Activated T-cell treated with anti-CD3 and anti-CD28 coated beads for 24 hours (primary cell): ENCODE results near the gene IFITM10.
"Not testable (repeated sequence)": the region's sequence is repeated elsewhere in the genome, so short reads cannot be mapped to it uniquely, and the experiment has no call there.

Experiments used
- DNase-seq: peaks from one replicate; pipeline ENCODE4 v3.0.0-alpha.2; 2020; ENCODE audit warnings: low read depth

Gene IFITM10

DNA sequence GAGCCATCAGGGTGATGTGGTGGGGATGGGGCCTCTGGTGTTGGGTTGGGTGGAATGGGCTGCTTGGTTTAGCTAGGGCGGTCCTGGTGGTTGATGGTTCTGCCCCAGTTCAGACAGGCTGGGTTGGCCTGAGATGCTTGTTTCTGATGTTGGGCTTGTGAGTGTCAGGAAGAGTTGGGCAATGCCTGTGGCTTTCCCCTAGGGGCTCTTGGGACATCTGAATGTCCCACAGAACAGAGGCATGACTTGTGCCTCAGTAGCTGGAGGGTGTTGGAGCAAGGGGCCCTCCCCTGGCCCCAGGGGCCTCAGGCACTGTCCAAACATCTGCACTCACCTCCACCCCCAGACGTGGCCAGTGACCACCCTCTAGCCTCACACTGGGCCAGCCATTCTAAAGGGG lies 27.3 kb upstream of the IFITM10 start:
- no peak for DNase-seq

DNA sequence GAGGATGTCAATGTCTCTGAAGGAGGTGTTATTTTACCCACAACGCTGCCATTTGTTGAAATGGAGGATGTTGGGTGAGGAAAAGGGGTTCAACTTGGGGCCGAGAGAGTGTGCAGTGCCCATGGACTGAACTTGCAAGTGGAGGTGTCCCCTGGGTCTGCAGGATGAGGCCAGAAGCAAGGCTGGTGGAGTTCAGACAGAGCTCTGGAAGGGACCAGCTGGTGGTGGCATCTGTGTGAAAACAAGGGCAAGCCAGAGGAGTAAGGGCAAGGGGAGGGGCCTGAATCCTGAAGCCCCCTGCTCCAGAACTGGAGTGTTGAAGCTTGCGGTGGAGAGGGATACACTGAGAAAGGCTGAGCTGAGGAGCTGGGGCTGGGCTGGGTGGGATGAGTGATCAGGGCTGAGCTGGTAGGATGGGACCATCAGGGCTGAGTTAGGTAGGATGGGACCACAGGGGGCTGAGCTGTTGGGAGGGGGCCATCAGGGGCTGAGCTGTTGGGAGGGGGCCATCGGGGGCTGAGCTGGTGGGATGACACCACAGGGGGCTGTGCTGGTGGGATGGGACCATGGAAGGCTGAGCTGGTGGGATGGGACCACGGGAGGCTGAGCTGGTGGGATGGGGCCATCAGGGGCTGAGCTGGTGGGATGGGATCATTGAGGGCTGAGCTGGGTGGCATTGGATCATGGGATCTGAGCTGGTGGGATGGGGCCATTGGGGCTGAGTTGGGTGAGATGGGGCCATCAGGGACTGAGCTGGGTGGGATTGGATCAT lies 26.7 kb upstream of the IFITM10 start:
- DNase-seq, result no peak

GRCh38 chr11:1776331-1776851 lies 26.0 kb upstream of the IFITM10 start:
- DNase-seq, result no peak

- no peak for DNase-seq
Observed at GRCh38 chr11:1774886-1775285, 24.5 kb upstream of the IFITM10 start.

GRCh38 chr11:1773994-1774550 lies 23.7 kb upstream of the IFITM10 start:
- DNase-seq, result no peak

DNA sequence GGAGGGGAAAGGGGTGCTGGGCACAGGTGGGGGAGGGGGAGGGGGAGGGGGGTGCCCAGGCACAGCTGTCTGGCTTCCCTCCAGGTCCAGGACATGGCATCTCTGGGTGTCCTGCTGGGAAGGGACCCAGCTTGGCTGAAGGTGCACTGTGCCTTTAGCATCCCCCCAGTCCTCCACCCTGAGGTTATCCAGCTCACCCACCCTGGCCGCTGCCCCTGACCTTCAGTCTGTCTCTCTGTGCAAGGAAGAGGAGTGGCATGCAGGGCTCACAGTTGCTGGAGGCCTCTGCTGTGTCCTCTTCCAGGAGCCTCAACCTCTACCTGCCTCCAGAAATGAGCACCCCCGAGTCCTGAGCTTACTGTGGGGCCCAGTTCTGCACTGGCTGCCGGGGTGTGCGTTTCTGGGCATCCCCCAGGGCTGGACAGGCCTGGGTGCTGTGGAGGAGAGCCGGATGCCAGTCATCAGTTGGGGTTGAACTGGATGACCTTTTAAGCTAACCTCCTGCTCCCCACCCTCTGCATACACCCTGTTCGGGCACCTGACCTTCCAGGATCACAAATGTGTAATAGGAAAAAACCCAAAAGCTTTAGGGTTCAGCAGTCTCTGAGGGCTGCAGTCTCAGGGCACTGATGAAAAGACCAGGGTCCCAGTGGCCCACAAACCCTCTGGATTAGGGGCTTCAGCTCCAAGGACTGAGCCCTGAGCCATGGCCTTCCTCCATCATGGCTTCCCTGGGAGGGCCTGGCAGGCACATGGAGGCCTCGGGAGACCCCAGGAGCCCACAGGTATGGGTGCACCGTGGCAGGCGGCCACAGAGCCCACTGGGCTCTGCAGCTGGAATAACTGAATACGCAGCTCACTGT lies 23.0 kb upstream of the IFITM10 start:
- no peak for DNase-seq

DNA sequence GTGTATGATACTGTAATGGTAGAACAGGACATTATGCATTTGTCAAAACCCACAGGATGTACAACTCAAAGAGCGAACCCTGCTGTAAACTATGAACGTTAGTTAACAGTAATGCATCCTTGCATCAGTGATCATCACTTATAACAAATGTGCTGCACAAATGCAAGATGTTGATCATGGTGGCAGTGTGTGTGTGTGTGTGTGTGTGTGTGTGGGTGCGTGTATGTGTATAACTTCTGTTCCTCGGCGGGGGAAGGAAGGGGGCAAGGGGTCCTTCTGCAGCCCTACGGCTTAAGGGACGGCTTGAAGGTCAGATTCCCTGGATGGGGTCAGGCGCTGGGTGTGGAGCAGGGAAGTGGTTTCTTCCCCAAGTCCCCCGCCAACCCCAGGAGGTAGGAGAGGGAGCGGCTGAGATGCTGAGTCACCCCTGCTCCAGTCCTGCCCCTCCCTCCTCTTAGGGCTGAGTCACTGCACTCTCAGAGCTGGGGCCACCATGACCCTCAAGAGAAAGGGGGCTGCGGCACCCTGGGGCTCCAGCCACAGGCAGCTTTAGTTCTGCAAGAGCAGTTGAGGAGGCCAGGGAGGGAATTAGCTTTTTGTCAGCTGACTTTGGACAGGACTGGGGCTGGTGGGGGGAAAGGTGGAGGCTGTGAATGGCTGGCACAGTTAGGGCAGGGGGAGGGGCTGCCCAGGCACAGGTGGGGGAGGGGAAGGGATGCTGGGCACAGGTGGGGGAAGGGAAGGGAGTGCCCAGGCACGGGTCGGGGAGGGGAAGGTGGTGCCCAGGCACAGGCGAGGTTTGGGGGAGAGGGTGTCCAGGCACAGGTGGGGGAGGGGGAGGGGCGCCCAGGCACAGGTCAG lies 22.1 kb upstream of the IFITM10 start:
- DNase-seq, result peak; percentile 52

GRCh38 chr11:1771700-1772099 lies 21.3 kb upstream of the IFITM10 start:
- DNase-seq, result no peak

DNA sequence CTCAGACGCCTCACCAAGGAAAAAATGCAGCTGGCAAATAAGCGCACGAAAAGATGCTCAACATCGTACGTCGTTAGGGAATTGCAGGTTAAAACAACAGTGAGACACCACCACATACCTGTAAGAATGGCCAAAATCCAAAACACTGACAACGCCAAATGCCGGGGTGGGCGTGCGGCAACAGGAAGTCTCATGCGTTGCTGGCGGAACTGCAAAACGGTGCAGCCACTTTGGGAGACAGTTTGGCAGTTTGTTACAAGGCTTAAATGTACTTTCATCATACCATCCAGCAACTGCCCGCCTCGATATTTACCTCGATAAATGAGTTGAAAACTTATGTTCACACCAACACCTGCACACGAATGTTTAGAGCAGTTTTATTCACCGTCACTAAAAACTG lies 20.9 kb upstream of the IFITM10 start:
- DNase-seq, result no peak

DNA sequence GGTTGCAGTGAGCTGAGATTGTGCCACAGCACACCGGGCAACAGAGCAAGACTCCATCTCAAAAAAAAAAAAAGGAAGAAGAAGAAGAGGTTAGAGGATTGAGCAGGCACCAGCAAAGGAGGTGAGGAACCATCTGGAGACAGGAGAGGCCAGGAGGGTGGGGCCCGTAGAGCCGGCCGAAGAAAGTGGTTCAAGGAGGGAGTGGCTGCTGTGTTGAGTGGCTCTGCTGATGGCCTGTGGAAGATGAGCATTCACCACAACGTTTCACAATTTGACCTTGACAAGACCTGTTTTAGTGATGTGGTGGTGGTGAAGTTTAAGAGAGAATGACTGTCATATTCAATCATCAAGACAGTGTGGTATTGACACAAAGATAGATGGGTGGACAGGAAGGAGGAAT lies 20.1 kb upstream of the IFITM10 start:
- no peak for DNase-seq

- DNase-seq, result no peak
Observed at GRCh38 chr11:1770061-1770460, 19.7 kb upstream of the IFITM10 start.

GRCh38 chr11:1769304-1769936 lies 19.0 kb upstream of the IFITM10 start:
- not testable (repeated sequence) for DNase-seq

GRCh38 chr11:1768141-1768469 lies 17.7 kb upstream of the IFITM10 start:
- no peak for DNase-seq

- no peak for DNase-seq
Observed at GRCh38 chr11:1767399-1768140, 17.2 kb upstream of the IFITM10 start.

DNA sequence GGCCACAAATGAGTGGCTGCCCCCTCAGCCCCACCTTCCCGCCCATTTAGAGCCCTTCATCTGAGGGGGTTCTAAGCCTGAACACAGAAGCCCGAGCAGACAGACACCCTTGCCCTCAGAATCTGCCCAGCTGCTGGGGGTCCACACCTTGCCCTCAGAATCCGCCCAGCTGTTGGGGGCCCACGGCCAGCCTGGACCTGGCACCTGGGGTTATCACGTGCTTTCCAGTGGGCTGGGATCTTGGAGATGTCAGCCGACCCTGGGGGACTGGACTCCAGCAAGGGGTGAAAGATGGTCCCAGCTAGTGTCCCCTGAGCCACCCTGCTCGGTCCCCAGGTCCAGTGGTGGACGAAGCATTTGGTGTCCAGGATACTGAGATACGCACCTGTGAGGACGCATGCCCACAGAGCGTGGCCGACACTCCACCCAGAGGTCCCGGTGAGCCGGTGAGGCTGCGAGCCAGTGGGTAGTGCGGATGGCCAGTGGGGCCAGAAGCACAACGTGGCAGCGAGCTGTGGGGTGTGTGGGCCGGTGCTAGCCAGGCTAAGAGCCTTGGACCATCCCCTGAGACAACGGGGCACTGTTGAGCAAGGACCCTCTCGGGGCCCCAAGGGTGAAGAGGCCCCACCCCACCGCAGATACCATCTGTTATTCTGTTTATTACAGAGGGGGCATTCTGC lies 16.5 kb upstream of the IFITM10 start:
- DNase-seq, result no peak

- DNase-seq, result no peak
Observed at GRCh38 chr11:1765871-1766718, 15.7 kb upstream of the IFITM10 start.

- peak; percentile 85 for DNase-seq
Observed at GRCh38 chr11:1763796-1764661, 13.6 kb upstream of the IFITM10 start, which contains the start of gene CTSD. TSS of gene CTSD (minus strand) at chr11:1763927. CDS start at chr11:1763859, 68 bp downstream.

DNA sequence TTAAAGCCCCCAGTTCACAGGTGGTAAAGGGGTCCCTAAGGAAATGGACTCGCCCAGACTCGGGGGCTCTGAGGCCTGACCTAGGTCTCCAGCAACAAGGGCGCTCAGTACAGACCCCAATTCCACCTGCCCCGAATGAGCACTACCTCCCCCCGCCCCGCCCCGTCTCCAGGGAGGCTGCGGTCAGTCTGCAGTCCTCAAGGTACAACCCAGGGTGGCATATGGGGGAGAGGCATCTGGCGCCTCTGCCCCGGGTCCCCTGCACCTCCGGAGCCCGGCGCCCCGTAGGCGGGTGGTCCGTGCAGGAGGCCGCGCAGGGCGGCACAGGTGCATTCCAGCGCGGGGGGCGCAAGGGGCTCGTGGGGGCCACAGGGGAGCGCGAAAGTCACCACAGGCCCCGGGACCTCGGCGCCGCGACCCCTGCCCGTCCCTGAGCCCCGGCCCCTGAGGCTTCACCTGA lies 13.0 kb upstream of the IFITM10 start:
- DNase-seq, result no peak
